Transverse colon (tissue), 4 donors: ENCODE results near the gene ADCY2. TPM values are rescaled to one million over a fixed set of nuclear protein-coding genes. Genes with fewer than 3 reads are reported as not detected.

ENCODE experiments used
- DNase-seq: peaks from one replicate; pipeline ENCODE4 v3.0.0-alpha.2; 2019
- H3K27ac ChIP-seq, 4 donors: fragments of 200-600 bp; sonication (generic); 2 replicates each; pipeline ENCODE4 v1.5.1; 2016 to 2018; ENCODE audit warnings: inconsistent platforms in 4 of 4
- H3K27me3 ChIP-seq: fragments of 200-600 bp; sonication (generic); 2 replicates; pipeline ENCODE4 v1.5.1; 2017; ENCODE audit warnings: inconsistent platforms
- H3K36me3 ChIP-seq, 4 donors: fragments of 200-600 bp; sonication (generic); 2 replicates each; pipeline ENCODE4 v1.5.1; 2017 to 2019; ENCODE audit warnings: inconsistent platforms in 4 of 4
- H3K4me1 ChIP-seq, 4 donors: fragments of 200-600 bp; sonication (generic); 2 replicates each; pipeline ENCODE4 v1.5.1; 2017 to 2020; ENCODE audit warnings: inconsistent platforms in 4 of 4
- H3K4me3 ChIP-seq, 4 donors: fragments of 200-600 bp; sonication (generic); 1 replicate in 1 of 4; 2 replicates in 3 of 4; pipeline versions ENCODE4 v1.5.1 to v1.6.1; 2017 to 2019; ENCODE audit warnings: inconsistent platforms in 4 of 4
- H3K9me3 ChIP-seq, 2 donors: fragments of 200-600 bp; sonication (generic); 2 replicates each; pipeline ENCODE4 v1.5.1; 2017 to 2019; ENCODE audit warnings: inconsistent platforms in 2 of 2
- CTCF ChIP-seq, 5 experiments: fragments of 200-600 bp in 3 of 5; fragments of 450-650 bp in 2 of 5; sonication (generic) in 3 of 5; IDR thresholded peaks; 1 replicate in 2 of 5; 2 replicates in 3 of 5; pipeline ENCODE4 v1.5.1; 2016 to 2017; ENCODE audit warnings: antibody characterized with exemption in 5 of 5, inconsistent platforms in 3 of 5, mild to moderate bottlenecking in 2 of 5, moderate library complexity in 1 of 5
- EP300 ChIP-seq: sonication (generic); formaldehyde crosslinking; IDR thresholded peaks from one replicate; pipeline ENCODE4 v1.6.1; 2017; ENCODE audit warnings: antibody characterized with exemption, low read depth
- POLR2A ChIP-seq: fragments of 450-650 bp; IDR thresholded peaks from one replicate; pipeline ENCODE4 v1.6.1; 2016; ENCODE audit warnings: antibody characterized with exemption, mild to moderate bottlenecking, moderate library complexity
- POLR2AphosphoS5 ChIP-seq, 3 donors: sonication (generic); formaldehyde crosslinking; IDR thresholded peaks; one replicate each; pipeline ENCODE4 v1.6.1; 2016; ENCODE audit warnings: antibody characterized with exemption in 3 of 3
- WGBS, 2 donors: methylation state at CpG; one replicate each; pipeline ENCODE4 v1.1.5; 2018; ENCODE audit warnings: low coverage in 1 of 2; 5-methylcytosine and 5-hydroxymethylcytosine counted together
- in situ Hi-C, 4 donors: fragments of 200-750 bp; cut with MboI; loops; one replicate each; pipeline versions ENCODE4 v1.15.0 to v1.15.1; 2017; ENCODE audit warnings: low sequenced_read_pairs in 3 of 4, low pct_ligation_motif_present in 1 of 4, low pct_unique_long_range_greater_than_20kb in 1 of 4
- intact Hi-C: fragments of 100-400 bp; cut with DNase I; formaldehyde crosslinking; loops from one replicate; pipeline ENCODE4 v1.15.1; 2023; ENCODE audit warnings: low total_unique reads
- total RNA-seq, 4 donors: library from RNA; depleted of rRNA; stranded (reverse); fragments of >200 nt; gene quantifications; one replicate each; pipeline ENCODE4 v1.1.0, GENCODE V29; 2016

The ADCY2 gene
- total RNA-seq, 4 donors from 2014 or later, result 1.4 to 4.5 (median 3.1) TPM

GRCh38 chr5:7857361-7857760 is 461.4 kb downstream of the ADCY2 start:
- Histone ChIP-seq H3K27me3 (peaks cover 2% of the 10 kb centered on the region), H3K36me3 (peaks cover 0 to 29% (median 13%) of the 10 kb centered on the region in 4 donors), H3K4me3 (no peak overlapping the region), H3K9me3 (no peaks in the 10 kb centered on the region), H3K27ac (no peak overlapping the region), H3K4me1 (no peaks in the 10 kb centered on the region)
- intact Hi-C loops, result no loop called here
- WGBS, 2 donors, result 68 to 85% methylated on average over 2 to 5 of the region's 5 CpGs
- no peak for TF ChIP-seq CTCF (IDR thresholded peaks at IDR 0.05)
- TF ChIP-seq POLR2AphosphoS5 (IDR thresholded peaks at IDR 0.05), result no peak
- no peak for TF ChIP-seq POLR2A
- no peak for TF ChIP-seq EP300
- no peak for DNase-seq
- in situ Hi-C loops, result no loop called here

GRCh38 chr5:7857926-7858632 is 462.1 kb downstream of the ADCY2 start:
- Histone ChIP-seq H3K27ac (no peak overlapping the region), H3K4me3 (no peak overlapping the region), H3K27me3 (no peaks in the 10 kb centered on the region), H3K9me3 (no peaks in the 10 kb centered on the region), H3K4me1 (no peaks in the 10 kb centered on the region), H3K36me3 (peaks cover 0 to 34% (median 14%) of the 10 kb centered on the region in 4 donors)
- intact Hi-C loops, result no loop called here
- WGBS, 2 donors, result 76 to 86% methylated on average over 9 of the region's 9 CpGs
- in situ Hi-C loops, result no loop called here
- TF ChIP-seq CTCF (IDR thresholded peaks at IDR 0.05), result no peak
- TF ChIP-seq POLR2A, result no peak
- no peak for TF ChIP-seq EP300
- no peak for TF ChIP-seq POLR2AphosphoS5 (IDR thresholded peaks at IDR 0.05)
- no peak for DNase-seq

DNA sequence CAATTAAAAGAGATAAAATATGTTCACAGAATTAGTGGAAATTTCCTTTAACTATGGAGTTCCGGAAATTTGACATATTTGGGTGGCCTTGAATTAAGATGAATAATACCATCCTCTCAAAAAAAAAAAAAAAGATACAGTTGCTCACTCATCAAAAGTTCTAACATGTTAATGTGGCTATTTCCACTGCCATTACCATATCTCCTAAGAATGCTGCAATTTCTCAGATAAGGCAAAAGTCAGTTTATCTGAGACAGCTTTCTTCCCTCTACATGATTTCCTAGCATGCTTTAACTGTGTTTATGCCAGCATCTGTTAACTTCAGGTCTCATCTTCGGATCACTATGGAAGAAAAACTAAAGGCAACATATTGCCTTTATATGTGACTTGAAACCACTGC is 470.3 kb downstream of the ADCY2 start:
- in situ Hi-C loops, result no loop called here

GRCh38 chr5:7867260-7867659 is 471.3 kb downstream of the ADCY2 start:
- intact Hi-C loops, result no loop called here

More for the DNA sequence above, 470.3 kb downstream of the ADCY2 start:
- DNase-seq, result no peak
- Histone ChIP-seq H3K27ac (no peak overlapping the region), H3K9me3 (no peaks in the 10 kb centered on the region), H3K4me1 (peaks cover 15 to 39% (median 23%) of the 10 kb centered on the region in 4 donors), H3K27me3 (no peaks in the 10 kb centered on the region), H3K4me3 (no peak overlapping the region), H3K36me3 (peaks cover 0 to 19% (median 7%) of the 10 kb centered on the region in 4 donors)
- TF ChIP-seq POLR2A, result no peak
- TF ChIP-seq POLR2AphosphoS5 (IDR thresholded peaks at IDR 0.05), result no peak
- TF ChIP-seq CTCF (IDR thresholded peaks at IDR 0.05), result no peak
- no peak for TF ChIP-seq EP300
- intact Hi-C loops, result no loop called here
- 78 to 79% methylated on average over 1 to 2 of the region's 2 CpGs for WGBS, 2 donors

More at GRCh38 chr5:7867260-7867659, 471.3 kb downstream of the ADCY2 start:
- Histone ChIP-seq H3K9me3 (no peaks in the 10 kb centered on the region), H3K36me3 (peaks cover 0 to 13% (median 2%) of the 10 kb centered on the region in 4 donors), H3K27ac (no peak overlapping the region), H3K4me1 (peaks cover 18 to 49% (median 31%) of the 10 kb centered on the region in 4 donors), H3K27me3 (no peaks in the 10 kb centered on the region), H3K4me3 (no peak overlapping the region)
- in situ Hi-C loops, result no loop called here
- DNase-seq, result no peak
- no peak for TF ChIP-seq CTCF (IDR thresholded peaks at IDR 0.05)
- no peak for TF ChIP-seq POLR2AphosphoS5 (IDR thresholded peaks at IDR 0.05)
- WGBS, 2 donors, result 80% methylated on average over 2 to 3 of the region's 3 CpGs
